Measurements from ENCODE around the gene AUTS2.

DNA sequence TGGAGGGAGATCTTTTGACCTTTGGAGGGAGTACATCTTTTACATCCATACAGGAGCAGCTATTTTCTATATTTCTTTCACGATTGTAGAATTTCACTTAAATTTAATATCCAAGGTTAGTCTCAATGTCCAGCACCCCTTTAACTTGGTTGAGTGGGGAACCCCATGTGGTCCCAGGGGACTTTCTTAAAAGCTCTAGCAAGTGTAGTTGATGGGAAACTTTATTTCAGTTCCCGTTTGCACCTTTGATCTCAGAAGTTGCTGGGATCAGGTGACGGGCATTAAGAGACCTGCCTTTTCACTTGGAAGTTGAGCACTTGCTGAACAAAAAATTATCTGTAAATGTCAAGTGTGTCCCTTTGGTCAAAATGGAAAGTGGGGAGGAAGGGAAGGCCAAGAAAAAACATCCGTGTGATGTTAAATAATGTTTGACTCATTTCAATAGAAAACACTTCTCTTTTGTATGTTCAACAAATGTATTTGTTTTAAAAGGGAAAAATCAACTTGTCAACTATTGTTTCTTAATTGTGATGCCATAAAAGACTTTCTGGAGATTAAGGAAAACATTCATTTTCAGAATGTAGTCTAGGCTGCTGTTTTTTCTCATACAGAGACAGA is 1163.5 kb downstream of the AUTS2 start:
- TF ChIP-seq CREM (CRISPR knock-in tag; IDR thresholded peaks at IDR 0.05) (no peak), AFF4 (CRISPR knock-in tag; IDR thresholded peaks at IDR 0.05; ENCODE audit: borderline replicate concordance) (no peak), CTCF (IDR thresholded peaks at IDR 0.05) (no peak), CREB1 (CRISPR knock-in tag; IDR thresholded peaks at IDR 0.05) (no peak), ARID4B (CRISPR knock-in tag; IDR thresholded peaks at IDR 0.05; ENCODE audit: borderline replicate concordance) (no peak), JUN (CRISPR knock-in tag; IDR thresholded peaks at IDR 0.05) (no peak)
- TF ChIP-seq, protein P1, sequence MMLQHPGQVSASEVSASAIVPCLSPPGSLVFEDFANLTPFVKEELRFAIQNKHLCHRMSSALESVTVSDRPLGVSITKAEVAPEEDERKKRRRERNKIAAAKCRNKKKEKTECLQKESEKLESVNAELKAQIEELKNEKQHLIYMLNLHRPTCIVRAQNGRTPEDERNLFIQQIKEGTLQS (CRISPR knock-in tag; conservative IDR thresholded peaks at IDR 0.05): no peak
- TF ChIP-seq, protein P2, sequence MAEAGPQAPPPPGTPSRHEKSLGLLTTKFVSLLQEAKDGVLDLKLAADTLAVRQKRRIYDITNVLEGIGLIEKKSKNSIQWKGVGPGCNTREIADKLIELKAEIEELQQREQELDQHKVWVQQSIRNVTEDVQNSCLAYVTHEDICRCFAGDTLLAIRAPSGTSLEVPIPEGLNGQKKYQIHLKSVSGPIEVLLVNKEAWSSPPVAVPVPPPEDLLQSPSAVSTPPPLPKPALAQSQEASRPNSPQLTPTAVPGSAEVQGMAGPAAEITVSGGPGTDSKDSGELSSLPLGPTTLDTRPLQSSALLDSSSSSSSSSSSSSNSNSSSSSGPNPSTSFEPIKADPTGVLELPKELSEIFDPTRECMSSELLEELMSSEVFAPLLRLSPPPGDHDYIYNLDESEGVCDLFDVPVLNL (CRISPR knock-in tag; IDR thresholded peaks at IDR 0.05; ENCODE audit: borderline replicate concordance, low read depth): no peak
- TF ChIP-seq, protein P3, sequence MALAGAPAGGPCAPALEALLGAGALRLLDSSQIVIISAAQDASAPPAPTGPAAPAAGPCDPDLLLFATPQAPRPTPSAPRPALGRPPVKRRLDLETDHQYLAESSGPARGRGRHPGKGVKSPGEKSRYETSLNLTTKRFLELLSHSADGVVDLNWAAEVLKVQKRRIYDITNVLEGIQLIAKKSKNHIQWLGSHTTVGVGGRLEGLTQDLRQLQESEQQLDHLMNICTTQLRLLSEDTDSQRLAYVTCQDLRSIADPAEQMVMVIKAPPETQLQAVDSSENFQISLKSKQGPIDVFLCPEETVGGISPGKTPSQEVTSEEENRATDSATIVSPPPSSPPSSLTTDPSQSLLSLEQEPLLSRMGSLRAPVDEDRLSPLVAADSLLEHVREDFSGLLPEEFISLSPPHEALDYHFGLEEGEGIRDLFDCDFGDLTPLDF (CRISPR knock-in tag; IDR thresholded peaks at IDR 0.05): no peak
- TF ChIP-seq, protein P4, sequence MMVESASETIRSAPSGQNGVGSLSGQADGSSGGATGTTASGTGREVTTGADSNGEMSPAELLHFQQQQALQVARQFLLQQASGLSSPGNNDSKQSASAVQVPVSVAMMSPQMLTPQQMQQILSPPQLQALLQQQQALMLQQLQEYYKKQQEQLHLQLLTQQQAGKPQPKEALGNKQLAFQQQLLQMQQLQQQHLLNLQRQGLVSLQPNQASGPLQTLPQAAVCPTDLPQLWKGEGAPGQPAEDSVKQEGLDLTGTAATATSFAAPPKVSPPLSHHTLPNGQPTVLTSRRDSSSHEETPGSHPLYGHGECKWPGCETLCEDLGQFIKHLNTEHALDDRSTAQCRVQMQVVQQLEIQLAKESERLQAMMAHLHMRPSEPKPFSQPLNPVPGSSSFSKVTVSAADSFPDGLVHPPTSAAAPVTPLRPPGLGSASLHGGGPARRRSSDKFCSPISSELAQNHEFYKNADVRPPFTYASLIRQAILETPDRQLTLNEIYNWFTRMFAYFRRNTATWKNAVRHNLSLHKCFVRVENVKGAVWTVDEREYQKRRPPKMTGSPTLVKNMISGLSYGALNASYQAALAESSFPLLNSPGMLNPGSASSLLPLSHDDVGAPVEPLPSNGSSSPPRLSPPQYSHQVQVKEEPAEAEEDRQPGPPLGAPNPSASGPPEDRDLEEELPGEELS (CRISPR knock-in tag; IDR thresholded peaks at IDR 0.05): no peak
